Ureter (tissue), 1 donor: ENCODE results near the gene DHX58. TPM values are rescaled to one million over a fixed set of nuclear protein-coding genes. Genes with fewer than 3 reads are reported as not detected.
A peak's percentile ranks its signal among the peaks of the same experiment; 100 is the strongest.

Experiments used
- DNase-seq: peaks from one replicate; pipeline ENCODE4 v3.0.0-alpha.2; 2020; ENCODE audit warnings: low spot score
- total RNA-seq: library from RNA; stranded (reverse); gene quantifications from one replicate; pipeline ENCODE4 v1.2.4, GENCODE V29; 2023
- donor health status: DM: yes; HTN: yes; CAD: no.

The DHX58 gene
- total RNA-seq, 1 donor from 2014 or later, result 31.3 TPM

GRCh38 chr17:42087736-42088705, 24.5 kb downstream of the DHX58 start:
- DNase-seq, result no peak

GRCh38 chr17:42087042-42087701, 25.3 kb downstream of the DHX58 start:
- DNase-seq, result no peak

DNA sequence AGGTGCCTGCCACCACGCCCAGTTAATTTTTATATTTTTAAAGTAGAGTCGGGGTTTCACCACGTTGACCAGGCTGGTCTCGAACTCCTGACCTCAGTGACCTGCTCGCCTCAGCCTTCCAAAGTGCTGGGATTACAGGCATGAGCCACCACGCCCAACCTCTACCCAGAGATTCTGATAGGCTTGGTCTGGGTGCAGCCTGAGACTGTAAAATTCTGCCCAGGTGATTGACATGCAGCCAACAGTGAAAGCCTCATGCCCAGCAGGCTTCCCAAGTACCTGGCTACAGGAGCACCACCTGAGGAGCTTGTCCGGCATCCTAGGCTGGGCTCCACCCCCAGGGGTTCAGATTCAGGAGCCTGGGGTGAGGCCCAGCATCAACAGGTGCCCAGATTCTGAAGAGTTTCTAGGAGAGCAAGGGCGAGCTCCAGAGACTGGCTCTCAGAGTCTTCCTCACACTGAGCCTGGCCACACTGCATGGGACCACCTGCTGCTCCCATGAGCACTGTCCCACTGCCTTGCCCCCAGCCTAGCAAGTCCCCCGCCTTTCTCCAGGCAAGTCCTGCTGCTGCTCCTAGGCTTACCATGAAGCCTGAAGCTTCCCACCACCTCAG, 30.9 kb downstream of the DHX58 start:
- DNase-seq, result no peak

GRCh38 chr17:42079541-42079940, 33.0 kb downstream of the DHX58 start:
- DNase-seq, result no peak

GRCh38 chr17:42078396-42079043, 34.0 kb downstream of the DHX58 start:
- no peak for DNase-seq

DNA sequence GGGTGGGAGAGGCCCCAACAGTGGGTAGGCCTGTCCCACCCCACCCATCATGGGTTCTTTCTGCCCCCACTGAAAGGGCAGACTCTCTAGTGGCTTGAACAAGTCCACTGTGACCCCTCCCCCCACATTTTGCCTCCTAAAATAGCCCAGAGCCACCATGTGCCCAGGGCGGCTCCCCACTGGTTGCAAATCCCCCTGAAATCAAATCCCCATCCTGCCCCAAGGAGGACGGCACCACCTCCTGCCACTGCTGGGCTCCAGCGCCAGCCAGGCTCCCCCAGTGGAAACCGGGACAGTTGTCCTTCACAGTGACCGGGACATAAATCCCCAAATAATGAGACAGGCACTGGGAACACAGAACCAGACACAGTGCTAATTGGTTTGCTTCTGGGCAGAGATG, 34.8 kb downstream of the DHX58 start:
- DNase-seq, result no peak

GRCh38 chr17:42076797-42077559, 35.5 kb downstream of the DHX58 start:
- no peak for DNase-seq

- no peak for DNase-seq
Observed at GRCh38 chr17:42075789-42076188, 36.7 kb downstream of the DHX58 start.

GRCh38 chr17:42072323-42073187, 40.0 kb downstream of the DHX58 start:
- DNase-seq, result no peak

GRCh38 chr17:42071810-42072209, 40.7 kb downstream of the DHX58 start:
- DNase-seq, result no peak

DNA sequence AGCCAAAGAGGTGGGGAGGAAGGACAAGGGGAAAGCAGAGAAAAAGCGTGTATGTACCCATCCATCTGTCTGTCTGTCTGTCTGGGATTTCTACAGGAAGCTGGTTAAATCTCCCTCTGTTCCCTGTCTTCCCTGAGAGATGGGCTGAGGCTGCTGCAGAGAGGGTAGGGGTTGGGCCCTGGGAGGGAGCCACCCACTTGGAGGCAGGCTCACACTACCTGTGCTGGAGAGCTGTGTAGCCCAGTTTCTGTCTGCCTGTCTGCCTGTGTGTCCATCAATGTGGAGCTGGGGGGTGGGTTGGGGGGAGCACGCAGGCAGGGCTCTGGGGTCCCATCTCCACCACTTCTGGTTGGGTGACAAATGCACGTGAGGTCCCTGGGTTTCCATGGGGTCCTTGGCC, 43.5 kb downstream of the DHX58 start:
- no peak for DNase-seq

DNA sequence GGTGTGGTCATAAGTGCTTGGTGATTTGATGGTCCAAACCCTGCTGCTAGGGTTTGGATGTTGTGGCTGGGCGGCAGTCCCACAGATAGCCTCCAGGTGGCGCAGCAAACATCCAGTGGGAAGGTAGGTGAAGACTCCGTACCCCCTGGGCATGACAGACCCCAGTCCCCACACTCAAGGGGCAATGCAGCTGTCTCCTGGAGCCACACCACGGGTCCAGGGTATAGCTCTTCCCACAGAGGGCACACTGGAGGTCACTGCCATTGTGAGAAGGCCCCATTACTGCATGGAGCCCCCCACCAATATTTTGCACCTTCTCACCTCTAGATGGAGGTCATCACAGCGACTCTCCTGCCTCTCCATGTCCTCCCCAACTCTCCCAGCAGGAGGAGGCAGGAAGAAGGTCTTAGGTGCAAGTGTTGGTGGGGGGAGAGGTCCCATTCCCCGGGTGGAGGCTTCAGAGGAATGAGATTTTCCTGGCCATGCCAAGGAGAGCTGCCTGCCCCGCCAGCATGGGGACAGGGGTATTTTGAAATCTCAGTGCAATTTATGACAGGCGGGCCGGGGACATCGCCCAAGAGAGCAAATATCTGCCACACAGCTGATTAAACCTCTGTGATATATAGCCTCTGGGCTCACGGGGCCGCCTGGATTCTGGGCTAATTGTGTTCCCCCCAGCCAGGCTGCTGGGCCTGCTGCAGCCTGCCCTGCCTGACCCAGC, 45.0 kb downstream of the DHX58 start:
- peak; percentile 73 for DNase-seq

- DNase-seq, result no peak
Observed at GRCh38 chr17:42065201-42065600, 47.3 kb downstream of the DHX58 start.

DNA sequence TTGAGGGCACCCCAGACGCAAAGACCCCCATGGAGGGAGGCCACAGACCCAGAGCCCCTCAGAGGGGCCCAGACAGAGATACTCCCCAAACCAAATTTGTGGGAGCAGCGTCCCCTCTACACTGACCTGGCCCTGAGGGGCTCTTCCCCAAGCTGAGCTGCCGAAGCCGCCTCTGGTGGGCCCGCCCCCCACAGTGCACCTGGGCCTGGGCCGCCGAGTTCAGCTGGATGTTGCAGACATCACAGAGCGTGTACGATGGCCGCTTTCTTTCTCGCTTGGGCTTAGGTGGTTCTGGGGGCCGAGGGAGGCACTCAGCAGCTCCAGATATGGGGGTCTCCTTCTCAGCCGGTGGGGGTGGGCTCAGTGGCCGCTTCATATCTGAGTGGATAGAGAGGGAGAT, 49.8 kb downstream of the DHX58 start:
- no peak for DNase-seq

GRCh38 chr17:42061646-42062487, 50.6 kb downstream of the DHX58 start:
- no peak for DNase-seq

DNA sequence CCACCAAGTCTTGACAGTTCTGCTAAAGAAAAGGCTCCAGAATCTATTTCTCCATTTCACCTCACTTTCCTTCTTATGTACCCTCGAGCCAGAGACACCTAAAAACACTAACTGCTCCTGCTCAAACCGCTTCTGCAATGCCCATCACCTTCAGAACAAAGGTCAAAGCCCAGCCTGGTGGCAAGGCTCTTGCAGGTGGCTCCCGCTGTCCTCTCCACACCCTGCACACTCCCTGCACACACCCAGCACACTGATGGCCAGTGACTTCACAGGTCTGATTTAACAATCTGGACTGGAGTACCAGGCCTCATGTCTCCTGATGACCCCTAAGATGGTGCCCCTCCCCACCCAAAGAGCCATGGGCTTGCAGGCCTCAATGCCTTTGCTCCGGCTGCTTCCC, 52.3 kb downstream of the DHX58 start:
- no peak for DNase-seq

GRCh38 chr17:42059815-42060214, 52.7 kb downstream of the DHX58 start:
- DNase-seq, result no peak

- DNase-seq, result no peak
Observed at GRCh38 chr17:42058063-42058462, 54.5 kb downstream of the DHX58 start.

GRCh38 chr17:42056635-42057034, 55.9 kb downstream of the DHX58 start:
- no peak for DNase-seq
